ENCODE results near the gene TMEM271.

TMEM271 gene

GRCh38 chr4:602559-602942, 26.5 kb upstream of the TMEM271 start:
- peak; percentile 49 for TF ChIP-seq CTCF (IDR thresholded peaks at IDR 0.05)

GRCh38 chr4:601612-602558, 25.8 kb upstream of the TMEM271 start:
- no peak for TF ChIP-seq CTCF (IDR thresholded peaks at IDR 0.05)

- TF ChIP-seq CTCF (IDR thresholded peaks at IDR 0.05), result no peak
These were observed 24.9 kb upstream of the TMEM271 start for GRCh38 chr4:600850-601515.

- no peak for TF ChIP-seq CTCF (IDR thresholded peaks at IDR 0.05)
These were observed 24.1 kb upstream of the TMEM271 start for GRCh38 chr4:600166-600565.

GRCh38 chr4:598925-599324, 22.8 kb upstream of the TMEM271 start:
- no peak for TF ChIP-seq CTCF (IDR thresholded peaks at IDR 0.05)

- TF ChIP-seq CTCF (IDR thresholded peaks at IDR 0.05), result no peak
These were observed 16.9 kb upstream of the TMEM271 start for GRCh38 chr4:592825-593520.

- no peak for TF ChIP-seq CTCF (IDR thresholded peaks at IDR 0.05)
These were observed 14.3 kb upstream of the TMEM271 start for GRCh38 chr4:590313-590841.

All from LNCAP (cell line).